A204.1 (cell line): Measurements from ENCODE around the gene MS4A5.

Experiments
- FAIRE-seq: peaks from 2 replicates; lab custom pipeline; 2012; peaks lifted over from hg19 to GRCh38; lab: Jason Lieb, UNC

MS4A5 gene

GRCh38 chr11:60482361-60482760, 53.0 kb downstream of the MS4A5 start:
- no peak for FAIRE-seq

- FAIRE-seq, result peak; percentile 72
These were observed 56.6 kb downstream of the MS4A5 start for GRCh38 chr11:60485987-60486386.

- no peak for FAIRE-seq
These were observed 63.2 kb downstream of the MS4A5 start, which contains the start of gene MS4A12 for GRCh38 chr11:60492488-60493009. TSS of gene MS4A12 (plus strand) at chr11:60492778. CDS start at chr11:60497319, 4,541 bp downstream.

- FAIRE-seq, result no peak
These were observed 64.1 kb downstream of the MS4A5 start for GRCh38 chr11:60493454-60493853.
